Limb (tissue), 2 donors: ENCODE results near the gene CHRNA4.

Experiments used
- DNase-seq, 2 donors: peaks; one replicate each; pipeline ENCODE4 v3.0.0-alpha.2; 2016; ENCODE audit errors: extremely low spot score in 2 of 2

Gene CHRNA4

GRCh38 chr20:63363981-63364561, 2.9 kb upstream of the CHRNA4 start:
- no peak for DNase-seq

GRCh38 chr20:63363013-63363957, 2.1 kb upstream of the CHRNA4 start:
- no peak for DNase-seq

- DNase-seq: no peak
These were observed 1.4 kb upstream of the CHRNA4 start for GRCh38 chr20:63362436-63363009.

- no peak for DNase-seq
These were observed 628 bp upstream of the CHRNA4 start for GRCh38 chr20:63361519-63362435.

GRCh38 chr20:63359937-63360849, 956 bp downstream of the CHRNA4 start:
- no peak for DNase-seq

- no peak for DNase-seq
These were observed 1.8 kb downstream of the CHRNA4 start for GRCh38 chr20:63359164-63359934.

- no peak for DNase-seq
These were observed 2.9 kb downstream of the CHRNA4 start for GRCh38 chr20:63357921-63358905.

- no peak for DNase-seq
These were observed 3.9 kb downstream of the CHRNA4 start for GRCh38 chr20:63356931-63357879.

GRCh38 chr20:63356511-63356910, 4.6 kb downstream of the CHRNA4 start:
- no peak for DNase-seq

DNA sequence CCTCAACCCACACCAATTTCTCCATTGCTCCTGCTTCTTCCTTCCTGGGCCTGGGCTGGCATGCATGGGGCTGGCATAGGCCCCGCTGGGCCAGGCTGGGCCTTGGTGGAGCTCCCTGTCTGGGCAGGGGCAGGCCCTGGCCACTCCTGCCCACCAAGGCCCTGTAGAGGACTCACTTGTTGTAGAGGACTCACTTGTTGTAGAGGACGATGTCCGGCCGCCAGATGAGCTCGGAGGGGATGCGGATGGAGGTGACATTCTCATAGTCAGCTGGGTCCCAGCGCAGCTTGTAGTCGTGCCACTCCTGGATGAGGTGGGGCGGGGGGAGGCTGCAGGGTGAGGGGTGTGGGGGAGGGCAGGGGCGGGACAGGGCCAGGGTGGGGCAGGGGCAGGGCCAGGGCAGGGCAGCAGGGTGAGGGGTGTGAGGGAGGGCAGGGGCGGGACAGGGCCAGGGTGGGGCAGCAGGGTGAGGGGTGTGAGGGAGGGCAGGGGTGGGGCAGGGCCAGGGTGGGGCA, 5.3 kb downstream of the CHRNA4 start:
- no peak for DNase-seq

DNA sequence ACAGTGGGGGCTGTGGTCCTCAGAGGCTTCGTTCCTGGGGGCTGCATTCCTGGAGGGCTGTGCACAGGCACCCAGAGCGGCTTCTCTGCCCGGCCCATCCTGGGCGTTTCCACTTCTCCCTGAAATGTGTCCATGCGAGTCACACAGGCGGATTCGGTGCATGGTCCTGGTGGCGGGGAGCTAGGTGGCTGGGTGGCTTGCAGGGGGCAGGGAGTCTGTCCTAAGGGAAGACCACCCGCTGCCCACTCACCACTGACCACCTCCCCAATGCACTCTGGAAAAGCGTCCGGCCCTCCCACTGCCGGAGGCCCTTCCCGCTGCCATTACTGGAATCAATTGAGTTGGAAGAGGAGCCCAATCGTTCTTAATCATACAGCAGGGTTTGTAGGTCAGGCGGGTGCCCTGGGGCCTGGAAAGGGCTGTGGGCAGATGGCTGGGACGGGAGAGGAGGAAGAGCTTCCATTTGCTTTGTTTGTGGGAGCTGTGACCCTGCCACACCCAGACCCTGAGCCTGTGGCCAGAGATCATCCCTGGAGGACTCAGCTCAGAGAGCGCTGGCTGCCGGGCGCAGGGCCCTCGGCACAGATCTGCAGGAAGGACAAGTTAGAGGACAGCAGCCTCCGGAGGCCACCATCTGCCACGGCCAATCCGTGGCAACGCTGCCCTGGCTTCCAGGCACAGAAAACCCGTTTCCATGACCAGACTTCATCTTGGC, 6.4 kb downstream of the CHRNA4 start:
- DNase-seq: no peak

DNA sequence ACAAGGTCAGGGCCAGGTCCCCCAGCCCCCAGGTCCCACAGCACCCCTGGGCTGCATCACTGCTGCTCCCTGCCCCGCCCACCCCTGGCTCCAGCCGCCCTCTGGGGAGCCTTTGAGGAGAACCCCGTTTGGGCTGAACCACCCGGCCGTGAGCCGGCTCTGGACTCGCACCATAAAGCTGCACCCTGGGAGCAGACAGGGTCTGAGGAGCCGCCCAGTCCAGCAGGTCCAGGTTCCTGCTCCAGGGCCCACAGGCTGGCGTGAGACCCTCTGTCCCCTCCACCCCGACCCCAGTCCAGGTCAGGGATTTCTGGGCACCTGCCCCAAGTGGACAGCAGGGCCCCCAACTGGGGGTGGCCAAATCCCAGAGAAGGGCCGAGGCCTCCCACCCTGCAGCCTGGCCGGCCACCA, 8.3 kb downstream of the CHRNA4 start:
- no peak for DNase-seq

DNA sequence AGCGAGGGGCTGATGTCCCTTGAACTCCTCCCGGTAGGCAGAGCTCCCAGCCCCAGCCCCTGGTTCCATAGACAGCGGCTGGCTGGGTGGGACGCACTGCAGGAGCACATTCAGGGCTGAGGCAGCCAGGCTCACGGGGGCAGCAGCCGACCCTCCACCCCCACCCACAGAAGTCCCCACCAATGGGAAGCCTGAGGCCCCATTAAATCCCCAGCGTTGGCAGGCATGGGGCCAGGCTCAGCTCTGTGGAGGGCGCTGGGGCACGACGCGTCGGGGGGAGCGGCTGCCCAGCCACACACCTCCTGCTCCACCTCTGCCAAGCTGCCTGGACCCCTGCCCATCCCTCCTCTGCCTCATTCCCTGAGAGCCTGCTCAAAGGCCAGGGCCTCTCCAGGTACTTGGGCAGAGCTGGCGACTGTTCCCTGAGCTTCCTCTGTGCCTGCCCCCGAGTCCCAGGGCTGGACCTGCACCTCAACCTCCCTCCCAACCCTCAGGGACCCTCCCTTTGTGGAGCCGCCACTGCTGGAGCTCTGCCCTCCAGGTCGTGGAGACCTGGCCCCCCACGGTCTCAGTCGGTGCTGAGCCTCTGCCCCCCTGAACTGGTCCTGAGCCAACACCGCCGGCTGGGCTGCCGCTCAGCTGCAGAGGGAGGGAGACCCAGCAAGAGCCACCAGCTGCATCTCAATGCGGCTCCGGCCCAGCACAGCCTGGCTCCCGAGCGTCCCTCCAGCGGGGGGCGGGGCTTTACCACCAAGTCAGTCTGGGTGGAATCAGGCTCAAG, 9.1 kb downstream of the CHRNA4 start:
- DNase-seq: peak; percentile 57 to 77

DNA sequence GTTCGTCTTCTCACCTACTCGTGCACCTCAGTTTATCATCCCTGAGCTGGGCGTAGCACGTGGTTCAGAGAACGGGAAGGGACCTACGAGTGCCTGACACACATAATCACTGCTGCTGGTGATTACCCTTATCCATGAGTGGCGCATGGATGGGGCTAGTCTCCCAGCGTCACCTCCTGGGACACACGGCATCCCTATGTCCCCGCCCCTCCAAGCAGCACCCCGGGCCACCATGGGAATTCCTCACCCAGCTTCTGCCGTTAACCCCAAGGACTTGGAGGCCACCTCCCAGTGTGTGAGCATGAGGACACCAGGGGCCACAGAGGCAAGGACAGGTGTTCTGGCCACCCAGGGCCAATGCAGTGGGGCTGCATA, 9.8 kb downstream of the CHRNA4 start:
- no peak for DNase-seq

DNA sequence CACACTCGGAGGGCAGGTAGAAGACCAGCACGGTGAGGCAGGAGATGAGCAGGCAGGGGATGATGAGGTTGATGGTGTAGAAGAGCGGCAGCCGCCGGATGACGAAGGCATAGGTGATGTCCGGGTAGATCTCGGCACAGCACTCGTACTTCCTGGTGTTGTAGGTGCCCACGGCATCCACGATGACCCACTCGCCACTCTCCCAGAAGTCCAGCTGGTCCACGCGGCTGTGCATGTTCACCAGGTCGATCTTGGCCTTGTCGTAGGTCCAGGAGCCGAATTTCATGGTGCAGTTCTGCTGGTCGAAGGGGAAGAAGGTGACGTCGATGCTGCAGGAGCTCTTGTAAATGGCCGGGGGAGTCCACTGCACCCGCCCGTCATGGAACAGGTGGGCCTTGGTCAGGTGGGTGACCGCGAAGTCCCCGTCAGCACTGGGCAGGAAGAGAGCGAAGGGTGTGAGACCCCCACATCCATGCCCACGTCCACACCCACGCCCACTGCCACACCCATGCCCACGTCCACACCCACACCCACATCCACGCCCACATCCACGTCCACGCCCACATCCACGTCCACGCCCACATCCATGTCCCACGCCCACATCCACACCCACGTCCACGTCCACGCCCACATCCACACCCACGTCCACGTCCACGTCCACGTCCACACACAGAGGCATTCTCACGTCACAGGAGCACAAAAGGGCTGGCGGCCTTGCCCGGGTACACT, 10.4 kb downstream of the CHRNA4 start:
- no peak for DNase-seq
